CD4-positive, alpha-beta T cell treated with Interleukin-15 for 1 hour (primary cell): ENCODE results near the gene WDR41.

Experiments
- DNase-seq: peaks from one replicate; pipeline ENCODE4 v3.0.0-alpha.2; 2020

WDR41 gene

GRCh38 chr5:77444356-77444755 lies 47.8 kb downstream of the WDR41 start:
- DNase-seq: no peak

DNA sequence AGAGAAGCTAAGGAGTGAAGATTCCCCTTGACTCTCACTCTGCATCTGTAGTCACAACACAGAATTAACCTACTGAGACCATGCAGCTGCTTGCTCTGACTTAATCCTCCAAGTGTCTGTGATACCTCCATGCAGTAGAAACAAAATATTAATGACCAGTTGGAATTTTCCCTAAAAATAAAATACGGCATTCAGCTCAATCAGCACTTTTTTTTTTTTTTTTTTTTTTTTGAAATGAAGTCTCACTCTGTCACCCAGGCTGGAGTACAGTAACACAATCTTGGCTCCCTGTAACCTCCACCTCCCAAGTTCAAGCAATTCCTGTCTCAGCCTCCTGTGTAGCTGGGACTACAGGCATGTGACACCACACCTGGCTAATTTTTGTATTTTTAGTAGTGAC lies 48.4 kb downstream of the WDR41 start:
- DNase-seq: no peak

DNA sequence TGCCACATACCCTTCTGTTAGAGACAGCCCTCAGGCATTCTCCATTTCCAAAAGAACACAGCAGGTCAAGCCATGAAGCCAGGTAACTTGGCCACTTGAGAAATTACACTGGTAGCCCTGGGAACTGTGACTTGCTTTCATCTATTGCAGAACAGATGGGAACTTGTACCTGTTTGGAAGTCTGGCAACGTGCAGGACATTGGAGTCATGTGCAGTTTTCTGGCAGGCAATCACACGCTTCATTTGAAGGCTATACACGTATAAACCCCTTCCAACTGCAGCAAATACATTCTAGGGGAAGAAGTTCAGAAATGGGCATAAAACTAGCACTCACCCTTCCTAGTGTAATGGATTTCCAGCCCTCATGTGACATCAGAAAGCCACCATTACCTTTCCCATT lies 54.0 kb downstream of the WDR41 start:
- DNase-seq: no peak

- no peak for DNase-seq
These were observed 54.9 kb downstream of the WDR41 start for GRCh38 chr5:77437194-77437593.

- no peak for DNase-seq
These were observed 60.4 kb downstream of the WDR41 start for GRCh38 chr5:77431719-77432118.

GRCh38 chr5:77431286-77431685 lies 60.8 kb downstream of the WDR41 start:
- no peak for DNase-seq

DNA sequence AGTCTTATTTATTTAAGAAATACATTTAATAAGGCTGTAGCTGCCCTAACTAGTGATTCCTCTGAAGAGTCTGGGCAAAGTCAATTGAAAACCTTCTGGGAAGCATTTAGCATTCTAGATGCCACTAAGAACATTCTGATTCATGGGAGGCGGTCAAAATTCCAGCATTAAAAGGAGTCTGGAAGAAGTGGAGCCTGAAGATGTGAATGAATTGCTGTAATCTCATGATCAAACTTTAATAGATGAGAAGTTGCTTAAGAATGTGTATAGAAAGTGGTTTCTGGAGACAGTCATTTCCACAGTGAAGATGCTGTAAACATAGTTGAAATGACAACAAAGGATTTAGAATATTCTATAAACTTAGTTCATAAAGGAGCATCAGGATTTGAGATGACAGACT lies 61.4 kb downstream of the WDR41 start:
- DNase-seq: no peak

GRCh38 chr5:77428526-77428925 lies 63.6 kb downstream of the WDR41 start:
- no peak for DNase-seq

- no peak for DNase-seq
These were observed 64.1 kb downstream of the WDR41 start for GRCh38 chr5:77427998-77428397.

DNA sequence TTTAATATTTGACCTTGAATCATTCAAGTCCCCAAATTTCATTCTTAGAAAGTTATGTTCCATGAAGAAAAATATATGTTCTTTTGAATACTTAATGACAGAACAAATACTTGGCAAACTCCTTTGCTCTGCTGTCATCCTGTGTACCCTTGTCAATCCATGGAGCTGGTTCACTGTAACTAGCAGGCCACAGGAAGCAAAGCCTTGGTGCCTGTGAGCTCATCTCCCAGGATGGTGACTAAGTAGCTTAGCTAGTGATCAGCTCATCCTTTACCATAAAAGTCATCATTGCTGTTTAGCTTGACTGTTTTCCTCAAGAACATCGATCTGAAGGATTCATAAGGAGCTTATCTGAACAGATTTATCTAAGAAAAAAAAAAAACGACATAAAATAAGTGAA lies 65.4 kb downstream of the WDR41 start:
- no peak for DNase-seq

- DNase-seq: no peak
These were observed 66.0 kb downstream of the WDR41 start for GRCh38 chr5:77425998-77426659.

- DNase-seq: no peak
These were observed 66.7 kb downstream of the WDR41 start for GRCh38 chr5:77425420-77425819.

DNA sequence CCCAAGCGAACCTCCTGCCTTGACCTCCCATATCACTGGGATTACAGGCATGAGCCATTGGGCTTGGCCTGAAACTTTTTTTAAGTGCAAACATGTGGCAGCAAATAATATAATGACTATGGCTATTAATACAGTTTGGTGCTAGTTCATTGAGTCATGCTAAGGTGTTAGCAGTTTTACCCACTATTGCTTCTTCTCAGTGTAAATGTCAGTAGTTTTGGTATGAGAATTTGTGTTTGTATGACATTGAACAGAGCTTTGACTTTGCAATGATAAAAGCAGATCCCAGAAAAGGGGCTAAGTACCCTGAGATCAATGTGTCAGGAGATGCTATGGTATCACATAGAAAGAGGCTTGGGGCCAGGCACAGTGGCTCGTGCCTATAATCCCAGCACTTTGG lies 67.2 kb downstream of the WDR41 start:
- DNase-seq: no peak

DNA sequence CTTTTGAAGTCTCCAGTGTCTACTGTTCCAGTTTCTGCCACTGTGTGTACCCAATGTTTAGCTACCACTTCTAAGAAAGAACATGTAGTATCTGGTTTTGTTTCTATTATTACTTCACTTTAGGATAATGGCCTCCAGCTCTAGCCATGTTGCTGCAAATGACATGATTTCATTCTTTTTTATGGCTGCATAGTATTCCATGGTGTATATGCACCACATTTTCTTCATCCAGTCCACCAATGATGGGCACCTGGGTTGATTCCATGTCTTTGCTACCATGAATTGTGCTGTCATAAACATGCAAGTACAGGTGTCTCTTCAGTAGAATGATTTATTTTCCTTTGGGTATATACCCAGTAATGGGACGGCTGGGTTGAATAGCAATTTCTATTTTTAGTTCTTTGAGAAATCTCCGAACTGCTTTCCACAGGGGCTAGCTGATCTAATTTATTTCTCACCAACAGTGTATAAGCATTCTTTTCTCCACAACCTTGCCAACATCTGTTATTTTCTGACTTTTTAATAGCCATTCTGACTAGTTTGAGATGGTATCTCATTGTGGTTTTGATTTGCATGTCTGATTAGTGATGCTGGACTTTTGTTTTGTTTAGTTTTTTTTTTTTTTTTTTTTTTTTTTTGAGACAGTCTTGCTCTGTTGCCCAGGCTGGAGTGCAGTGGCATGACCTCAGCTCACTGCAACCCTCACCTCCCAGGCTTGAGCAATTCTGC lies 68.9 kb downstream of the WDR41 start:
- no peak for DNase-seq

GRCh38 chr5:77420940-77421339 lies 71.2 kb downstream of the WDR41 start:
- no peak for DNase-seq

GRCh38 chr5:77419644-77420582 lies 72.2 kb downstream of the WDR41 start:
- DNase-seq: no peak

DNA sequence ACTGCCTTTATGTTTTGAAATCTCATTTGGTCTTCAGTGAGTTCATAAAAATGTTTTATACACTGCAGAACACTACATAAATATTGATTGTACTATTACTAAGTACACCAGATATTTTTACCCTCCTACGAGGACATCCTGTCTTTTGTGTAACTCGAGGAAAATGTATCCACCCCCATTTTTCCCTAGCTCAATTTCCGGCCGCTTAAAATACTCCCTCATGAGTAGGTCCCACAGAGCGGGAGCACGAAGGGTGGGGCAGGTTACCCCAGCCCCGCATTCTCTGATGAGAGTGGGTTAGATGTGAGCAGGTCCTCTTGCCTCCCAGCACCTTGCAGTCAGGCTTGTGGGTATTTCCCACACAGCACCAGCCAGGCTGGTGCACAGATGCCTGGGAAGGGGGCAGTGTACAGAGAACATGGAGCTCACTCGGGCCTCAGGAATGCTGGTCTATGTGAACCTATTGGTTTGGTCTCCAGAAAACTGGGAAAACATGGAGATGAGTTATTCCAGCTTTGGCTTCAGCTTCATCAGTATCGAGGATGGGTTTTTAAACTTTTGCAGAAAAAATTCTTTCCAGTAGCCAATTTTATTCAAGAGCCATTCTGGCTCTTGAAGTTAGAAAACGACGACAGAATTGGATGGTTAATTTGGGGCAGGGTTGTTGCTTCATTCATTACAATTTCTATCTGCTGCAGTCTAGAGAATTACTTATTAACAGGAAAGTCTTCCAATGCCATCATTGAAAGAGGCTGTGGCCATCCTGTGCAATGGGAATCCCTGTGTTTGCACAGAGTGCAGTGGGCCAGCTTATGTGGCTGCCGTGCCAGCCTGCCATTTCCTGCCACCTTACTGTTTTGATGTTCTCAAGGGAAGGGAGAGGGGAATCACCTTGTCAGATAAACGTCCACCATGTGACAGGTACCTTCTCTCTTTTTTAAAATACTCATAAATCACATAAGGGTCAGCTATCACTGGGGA lies 73.2 kb downstream of the WDR41 start:
- no peak for DNase-seq

DNA sequence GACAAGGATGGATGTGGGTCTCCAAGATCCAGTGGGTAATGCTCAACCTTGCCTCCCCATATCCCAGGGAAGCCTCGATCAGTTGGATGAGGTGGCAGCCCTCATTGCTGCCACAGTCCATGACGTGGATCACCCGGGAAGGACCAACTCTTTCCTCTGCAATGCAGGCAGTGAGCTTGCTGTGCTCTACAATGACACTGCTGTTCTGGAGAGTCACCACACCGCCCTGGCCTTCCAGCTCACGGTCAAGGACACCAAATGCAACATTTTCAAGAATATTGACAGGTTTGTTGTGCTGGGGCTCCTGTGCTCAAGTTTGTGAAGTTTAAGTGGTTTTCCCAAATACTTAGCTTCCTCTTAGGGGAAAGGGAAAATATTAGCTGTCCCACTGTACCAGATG lies 74.0 kb downstream of the WDR41 start:
- no peak for DNase-seq

- DNase-seq: no peak
These were observed 79.1 kb downstream of the WDR41 start for GRCh38 chr5:77413049-77413448.

DNA sequence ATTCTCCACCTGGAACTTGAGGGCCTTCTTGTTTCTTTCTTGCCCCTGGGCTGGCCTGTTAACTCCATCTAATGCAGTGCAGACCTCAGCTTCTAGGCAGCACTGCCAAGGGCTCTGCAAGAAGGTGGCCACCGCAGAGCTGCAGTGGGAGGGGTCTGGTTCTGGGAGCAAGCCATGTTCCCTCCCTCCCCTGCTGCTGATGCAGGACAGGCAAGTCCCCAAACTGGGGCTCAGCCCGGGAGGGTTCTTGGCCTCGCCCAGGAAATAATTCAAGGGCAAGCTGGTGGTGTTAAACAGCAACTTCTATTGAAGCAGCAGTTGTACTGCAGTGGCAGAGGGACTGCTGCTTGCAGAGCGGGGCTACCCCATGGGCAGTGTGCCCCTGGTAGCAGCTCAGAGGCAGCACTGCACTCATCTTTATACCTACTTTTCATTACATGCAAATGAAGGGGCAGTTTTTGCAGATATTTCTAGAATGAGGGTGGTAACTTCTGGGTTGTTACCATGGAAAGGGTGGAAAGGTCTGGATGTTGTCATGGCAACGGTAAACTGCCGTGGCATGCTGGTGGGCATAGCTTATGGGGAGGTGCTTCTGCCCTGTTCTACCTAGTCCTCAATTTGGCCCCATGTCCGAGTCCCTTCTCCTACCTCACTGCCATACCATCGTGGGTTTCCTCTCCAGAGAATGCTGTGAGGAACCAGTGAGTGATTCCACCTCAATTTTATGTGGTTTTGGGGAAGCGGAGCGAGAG lies 82.1 kb downstream of the WDR41 start:
- no peak for DNase-seq

- no peak for DNase-seq
These were observed 85.0 kb downstream of the WDR41 start for GRCh38 chr5:77407152-77407551.

DNA sequence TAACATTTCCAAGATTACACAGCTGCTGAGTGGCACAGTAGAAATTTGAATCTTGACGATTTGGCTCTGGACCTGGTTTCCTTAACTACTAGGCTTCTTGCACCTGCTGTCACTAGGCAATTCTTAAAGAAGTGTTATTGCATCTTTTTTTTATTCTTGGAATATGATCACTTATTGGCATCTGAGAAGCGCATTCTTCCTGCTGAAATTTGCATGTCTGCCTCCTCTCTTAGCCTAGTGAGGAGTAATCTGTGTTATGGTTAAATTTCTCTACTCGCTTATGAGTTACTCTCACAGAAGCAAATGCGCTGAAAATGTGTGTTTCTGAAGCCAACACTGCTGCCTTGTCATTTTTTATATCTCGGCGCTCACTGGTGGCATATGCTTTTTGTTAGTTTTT lies 89.3 kb downstream of the WDR41 start:
- no peak for DNase-seq
